GM19035 (cell line): ENCODE data around the gene LNX1.

Source experiments
- ATAC-seq: cut with Tn5 transposase; IDR thresholded peaks from one replicate; pipeline ENCODE4 v1.9.1; 2021; ENCODE audit not compliant: unreplicated experiment

The LNX1 gene

GRCh38 chr4:53574528-53574927 lies 16.8 kb downstream of the LNX1 start:
- ATAC-seq: no peak

- ATAC-seq: no peak
Observed at GRCh38 chr4:53573696-53574095, 17.6 kb downstream of the LNX1 start.

- no peak for ATAC-seq
Observed at GRCh38 chr4:53572600-53572994, 18.7 kb downstream of the LNX1 start.

- ATAC-seq: no peak
Observed at GRCh38 chr4:53571936-53572599, 19.2 kb downstream of the LNX1 start.

GRCh38 chr4:53563824-53564223 lies 27.5 kb downstream of the LNX1 start:
- no peak for ATAC-seq

GRCh38 chr4:53562409-53562808 lies 28.9 kb downstream of the LNX1 start:
- ATAC-seq: no peak

GRCh38 chr4:53559021-53559620 lies 32.2 kb downstream of the LNX1 start:
- ATAC-seq: no peak

- no peak for ATAC-seq
Observed at GRCh38 chr4:53558065-53558801, 33.1 kb downstream of the LNX1 start.

- no peak for ATAC-seq
Observed at GRCh38 chr4:53557669-53558064, 33.6 kb downstream of the LNX1 start.

GRCh38 chr4:53556651-53557050 lies 34.6 kb downstream of the LNX1 start:
- ATAC-seq: no peak

- ATAC-seq: no peak
Observed at GRCh38 chr4:53553486-53554210, 37.6 kb downstream of the LNX1 start.

- no peak for ATAC-seq
Observed at GRCh38 chr4:53552711-53553110, 38.6 kb downstream of the LNX1 start.

GRCh38 chr4:53551958-53552357 lies 39.3 kb downstream of the LNX1 start:
- no peak for ATAC-seq

- no peak for ATAC-seq
Observed at GRCh38 chr4:53551281-53551864, 39.9 kb downstream of the LNX1 start.

- no peak for ATAC-seq
Observed at GRCh38 chr4:53548662-53549061, 42.6 kb downstream of the LNX1 start.

- ATAC-seq: no peak
Observed at GRCh38 chr4:53547983-53548382, 43.3 kb downstream of the LNX1 start.

- ATAC-seq: no peak
Observed at GRCh38 chr4:53545942-53546581, 45.2 kb downstream of the LNX1 start.

GRCh38 chr4:53545273-53545672 lies 46.0 kb downstream of the LNX1 start:
- no peak for ATAC-seq

- no peak for ATAC-seq
Observed at GRCh38 chr4:53543561-53543960, 47.7 kb downstream of the LNX1 start.

GRCh38 chr4:53541577-53542206 lies 49.6 kb downstream of the LNX1 start:
- ATAC-seq: no peak
